HS-27A (cell line): Measurements from ENCODE around the gene TGIF2.
"Not testable (repeated sequence)": the region's sequence is repeated elsewhere in the genome, so short reads cannot be mapped to it uniquely, and the experiment has no call there.

Source experiments
- DNase-seq: peaks from one replicate; pipeline ENCODE4 v3.0.0-alpha.2; 2012; ENCODE audit warnings: low read depth, missing footprints

Gene TGIF2

DNA sequence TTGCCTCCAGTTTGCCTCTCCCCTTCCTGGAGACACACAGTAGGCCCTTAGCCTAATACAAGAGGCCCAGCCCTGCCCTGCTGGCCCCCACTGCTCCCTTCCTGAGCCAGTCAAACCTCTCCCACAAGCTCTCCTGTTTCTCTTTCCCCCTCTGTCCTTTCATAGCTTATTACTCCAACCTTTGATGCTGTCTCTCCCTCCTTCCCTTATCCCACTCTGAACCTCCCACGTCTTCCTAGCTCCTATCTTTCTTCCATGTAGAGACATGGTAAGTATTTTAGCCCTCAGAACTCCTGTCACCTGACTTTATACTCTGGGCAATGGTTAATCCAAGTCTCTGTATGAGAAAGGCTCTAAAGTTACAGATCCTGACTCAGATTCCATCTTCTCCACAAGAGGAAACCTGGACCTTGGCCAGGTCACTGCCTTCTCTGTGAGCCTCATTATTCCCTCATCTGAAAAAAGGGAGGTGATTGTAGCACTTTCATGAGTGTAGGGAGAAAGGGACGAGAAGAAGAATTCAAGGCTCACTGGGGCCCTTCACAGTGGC lies 6.7 kb downstream of the TGIF2 start:
- DNase-seq: no peak

DNA sequence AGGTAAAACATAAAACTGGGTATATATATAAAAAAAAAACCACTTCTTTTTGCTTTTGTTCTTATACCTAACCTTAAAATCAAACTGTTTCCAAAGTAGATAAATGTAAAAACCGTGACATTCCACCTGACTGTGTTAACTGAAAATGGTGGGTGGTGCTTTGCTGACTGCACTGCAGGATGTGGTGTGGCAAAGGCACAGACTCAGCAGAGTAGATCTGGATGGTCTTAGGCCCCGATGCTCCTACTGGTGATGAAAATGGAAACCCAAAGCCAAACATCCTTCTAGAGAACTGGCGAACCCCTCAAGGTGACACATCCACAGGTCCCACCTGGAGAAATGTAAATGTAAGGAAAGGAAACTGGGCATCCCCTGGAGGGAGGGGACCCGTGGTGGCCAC lies 8.9 kb downstream of the TGIF2 start:
- DNase-seq: no peak

- no peak for DNase-seq
Observed at GRCh38 chr20:36582821-36583220, 9.4 kb downstream of the TGIF2 start.

GRCh38 chr20:36584018-36584481 lies 10.7 kb downstream of the TGIF2 start:
- no peak for DNase-seq

GRCh38 chr20:36585410-36586125 lies 12.2 kb downstream of the TGIF2 start:
- DNase-seq: no peak

DNA sequence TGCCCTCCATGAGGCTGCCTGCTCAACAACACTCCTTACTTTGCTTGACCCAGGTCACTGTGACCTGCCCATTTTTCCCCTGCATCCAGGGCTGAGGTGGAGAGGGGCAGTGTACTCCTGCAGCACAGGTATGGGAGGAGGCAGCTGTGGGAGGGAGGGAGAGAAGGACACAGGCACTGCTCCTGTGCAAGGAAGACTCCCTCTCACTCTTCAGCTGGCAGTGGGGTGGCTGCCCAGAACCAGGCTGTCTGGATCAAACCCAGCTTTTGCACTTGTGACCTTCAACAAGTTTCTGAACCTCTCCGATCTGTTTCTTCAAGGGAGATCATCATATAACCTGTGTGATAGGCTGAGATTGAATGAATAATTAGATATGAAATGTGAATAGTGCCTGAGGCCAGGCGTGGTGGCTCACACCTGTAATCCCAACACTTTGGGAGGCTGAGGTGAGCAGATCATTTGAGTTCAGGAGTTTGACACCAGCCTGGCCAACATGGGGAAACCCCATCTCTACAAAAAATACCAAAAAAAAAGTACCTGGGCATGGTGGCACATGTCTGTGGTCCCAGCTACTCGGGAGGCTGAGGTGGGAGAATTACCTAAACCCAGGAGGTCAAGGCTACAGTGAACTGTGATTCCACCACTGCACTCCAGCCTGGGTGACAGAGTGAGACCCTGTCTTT lies 14.1 kb downstream of the TGIF2 start:
- DNase-seq: no peak

DNA sequence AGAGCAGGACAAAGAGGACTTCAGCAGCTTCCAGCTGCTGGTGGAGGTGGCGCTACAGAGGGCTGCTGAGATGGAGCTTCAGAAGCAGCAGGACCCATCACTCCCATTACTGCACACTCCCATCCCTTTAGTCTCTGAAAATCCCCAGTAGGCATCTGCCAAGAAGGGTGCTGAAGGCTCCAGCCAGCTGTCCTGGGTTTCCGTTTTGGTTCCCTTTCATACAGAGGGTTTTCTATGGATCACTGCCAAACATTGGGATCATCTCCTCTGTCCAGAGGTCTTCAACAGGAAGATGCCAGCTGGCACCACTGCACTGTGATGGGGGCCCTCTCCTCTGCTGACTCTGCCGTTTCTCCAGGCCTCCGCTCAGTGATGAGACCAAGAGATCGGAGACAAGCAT lies 17.9 kb downstream of the TGIF2 start:
- DNase-seq: no peak

DNA sequence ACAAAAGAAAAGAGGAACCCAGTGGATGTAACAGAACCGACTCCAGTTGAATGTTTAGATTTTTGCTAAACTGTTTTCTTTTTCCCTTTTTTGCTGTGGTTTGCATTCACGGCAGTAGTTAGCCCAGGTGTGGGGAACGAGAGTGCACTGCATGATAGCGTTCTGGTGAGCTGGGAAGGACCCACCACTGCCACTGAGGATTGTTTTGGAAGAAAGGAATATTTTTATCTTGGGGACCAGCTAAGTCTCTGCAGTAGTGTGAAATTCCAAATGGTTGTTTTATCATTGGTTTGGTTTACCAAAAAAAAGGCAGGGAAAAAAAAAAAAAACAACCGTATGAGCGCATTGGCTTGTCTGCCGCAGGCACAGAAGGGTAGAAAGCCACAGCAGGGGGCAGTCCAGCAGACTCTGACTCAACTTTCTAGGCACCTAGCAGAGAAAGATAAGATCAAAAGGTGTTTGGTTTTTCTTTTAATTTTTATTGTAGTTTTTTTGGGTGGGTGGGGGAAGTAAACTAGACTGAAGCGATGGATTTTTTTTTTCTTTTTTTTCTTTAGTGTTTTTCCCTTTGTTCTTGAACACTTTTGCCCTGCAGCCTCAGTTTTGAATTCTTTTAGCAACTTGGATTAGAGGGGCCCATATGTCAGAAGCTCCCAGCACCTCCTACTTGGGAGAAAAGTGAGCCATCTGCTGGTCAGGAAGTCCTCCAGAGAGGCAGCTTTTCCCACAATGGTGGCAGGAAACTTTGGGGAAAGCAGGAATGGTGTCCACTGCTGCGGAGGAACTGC lies 18.7 kb downstream of the TGIF2 start:
- no peak for DNase-seq

DNA sequence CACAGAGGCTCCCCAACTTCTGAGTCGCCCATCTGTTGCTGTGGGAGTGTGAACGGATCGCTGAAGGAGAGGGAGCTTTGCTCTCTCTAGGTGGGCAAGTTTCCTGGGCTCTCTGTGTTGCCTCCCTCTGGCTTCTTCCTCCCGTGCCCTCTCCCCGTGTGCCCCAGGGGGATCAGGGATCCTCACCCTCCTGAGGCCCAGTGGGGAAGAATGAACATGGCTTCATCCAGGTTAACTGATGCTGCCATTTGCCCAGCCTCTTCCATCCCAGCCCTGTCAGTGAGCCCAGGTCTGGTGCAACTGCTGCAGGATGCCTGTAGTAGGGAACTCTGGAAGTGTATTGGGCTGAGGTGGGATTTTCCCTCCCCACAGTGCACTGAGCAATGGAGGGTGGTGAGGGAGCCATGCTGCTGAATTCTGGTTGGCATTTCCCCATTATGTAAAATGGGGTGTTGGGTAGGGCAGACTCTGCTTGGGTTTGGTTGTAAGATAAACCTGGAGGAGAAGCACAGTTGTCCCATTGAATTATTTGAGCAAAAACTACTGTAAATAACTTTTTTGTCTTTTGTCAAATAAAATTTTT lies 20.0 kb downstream of the TGIF2 start:
- no peak for DNase-seq

- DNase-seq: no peak
Observed at GRCh38 chr20:36599912-36600345, 26.5 kb downstream of the TGIF2 start.

- DNase-seq: no peak
Observed at GRCh38 chr20:36601540-36601939, 28.1 kb downstream of the TGIF2 start.

- DNase-seq: no peak
Observed at GRCh38 chr20:36604952-36605398, 31.6 kb downstream of the TGIF2 start.

DNA sequence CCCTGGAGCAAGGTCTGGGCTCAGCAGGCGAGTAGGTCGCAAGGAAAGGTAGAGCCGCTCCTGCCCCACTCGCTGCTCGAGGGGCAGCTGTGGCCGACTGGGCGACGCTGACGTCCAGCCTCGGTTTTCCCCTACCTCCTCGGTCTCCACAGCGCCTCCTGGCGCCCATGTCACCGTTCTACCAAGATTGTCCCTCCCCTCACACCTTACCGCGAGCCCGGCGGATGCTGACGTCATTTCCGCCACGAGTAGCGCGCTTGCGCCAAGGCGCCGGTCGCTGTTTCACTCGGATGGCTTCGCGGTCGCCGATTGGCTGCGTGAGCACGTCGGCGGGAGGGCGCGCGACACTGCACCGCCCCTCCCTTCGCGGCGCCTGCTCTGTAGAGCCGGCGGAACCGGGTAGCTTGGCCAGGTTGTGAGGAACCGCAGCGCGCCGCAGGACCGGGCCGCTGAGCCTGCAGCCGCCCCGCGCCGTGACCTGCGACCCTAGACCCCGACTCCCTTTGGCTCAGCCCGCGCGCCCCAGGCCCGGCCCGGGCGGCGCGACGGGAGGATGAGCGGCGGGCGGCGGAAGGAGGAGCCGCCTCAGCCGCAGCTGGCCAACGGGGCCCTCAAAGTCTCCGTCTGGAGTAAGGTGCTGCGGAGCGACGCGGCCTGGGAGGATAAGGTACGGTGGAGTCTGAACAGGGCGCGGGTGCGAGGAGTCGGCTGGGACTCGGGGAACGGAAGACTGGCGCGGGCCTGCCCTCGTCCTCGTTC lies 32.2 kb downstream of the TGIF2 start, which contains the start of gene RAB5IF:
Gene RAB5IF, plus strand, starts transcription at position 381 of the 759 bp plus-strand sequence. Its CDS starts 173 bp downstream, at position 554.
- DNase-seq: peak; percentile 98

DNA sequence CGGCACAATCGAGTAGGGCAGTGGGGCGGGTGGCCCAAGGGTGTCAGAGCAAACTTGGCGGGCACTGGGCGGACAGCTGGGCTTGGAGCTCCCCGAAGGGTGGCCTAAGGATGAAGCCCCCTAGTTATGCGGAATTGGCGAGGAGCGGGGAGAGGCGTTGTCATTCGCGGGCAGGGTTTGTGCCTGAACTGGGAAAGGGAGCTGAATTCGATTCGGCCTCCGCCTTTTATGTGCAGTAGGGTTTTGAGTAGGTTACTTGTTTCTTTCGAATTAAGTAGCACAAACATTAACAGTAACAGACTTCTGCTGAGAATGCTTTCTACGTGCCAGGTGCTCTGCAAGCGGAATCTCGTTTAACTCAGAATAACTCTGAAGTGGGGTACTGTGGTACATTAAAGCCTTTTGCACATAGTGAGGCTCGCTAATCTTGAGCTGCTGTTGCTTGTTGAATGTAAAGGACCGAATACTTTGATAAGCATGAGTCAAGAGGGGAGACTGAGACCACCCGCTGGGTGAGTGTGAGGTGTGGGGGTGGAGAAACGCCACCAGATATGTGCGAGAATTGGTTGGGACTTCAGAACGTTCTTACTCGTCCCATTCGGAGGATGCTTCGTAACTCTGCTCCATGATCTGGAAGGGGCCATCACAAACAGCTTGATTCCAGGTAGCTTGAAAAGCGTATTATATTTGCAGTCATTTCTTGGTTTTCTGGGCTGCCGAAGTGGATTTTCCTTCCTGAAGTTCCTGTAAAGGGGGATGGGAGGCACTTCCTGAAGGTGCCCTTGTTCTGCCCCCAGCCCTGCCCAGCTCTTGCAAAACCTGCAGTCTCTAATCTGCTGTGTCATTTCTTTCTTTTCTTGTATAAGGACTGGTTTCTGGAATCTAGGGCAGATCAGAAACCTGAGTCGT lies 33.0 kb downstream of the TGIF2 start:
- DNase-seq: no peak

DNA sequence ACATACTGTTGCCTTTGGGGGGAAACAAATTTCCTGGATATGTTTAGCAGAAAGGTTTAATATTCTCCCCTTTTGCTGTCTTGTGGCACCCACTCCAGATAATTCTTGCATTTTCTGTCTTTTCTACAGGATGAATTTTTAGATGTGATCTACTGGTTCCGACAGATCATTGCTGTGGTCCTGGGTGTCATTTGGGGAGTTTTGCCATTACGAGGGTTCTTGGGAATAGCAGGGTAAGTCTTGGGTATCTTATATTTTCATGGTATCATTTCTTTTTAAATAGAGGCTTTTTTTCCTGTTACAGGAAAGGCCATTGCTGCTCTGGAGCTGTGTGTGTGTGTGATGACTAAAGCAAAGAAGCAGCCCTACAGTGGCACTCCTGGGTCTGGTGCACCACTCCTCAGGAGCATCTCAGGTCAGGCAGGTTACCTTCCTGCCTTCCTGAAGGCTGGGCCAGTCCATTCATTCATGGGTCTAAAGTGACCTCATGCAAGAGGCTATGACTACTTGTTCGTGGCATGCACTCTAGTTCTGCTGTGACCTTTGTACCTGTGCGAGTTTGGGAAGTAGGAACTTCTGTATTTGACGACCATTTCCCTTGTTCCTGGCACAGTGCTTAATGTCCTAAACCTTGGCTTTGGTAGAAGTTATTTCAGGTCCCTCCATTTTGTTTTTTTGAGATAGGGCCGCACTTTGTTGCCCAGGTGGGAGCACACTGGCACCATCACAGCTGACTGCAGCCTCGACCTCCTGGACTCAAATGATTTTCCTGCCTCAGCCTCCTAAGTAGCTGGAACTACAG lies 34.4 kb downstream of the TGIF2 start:
- DNase-seq: no peak

DNA sequence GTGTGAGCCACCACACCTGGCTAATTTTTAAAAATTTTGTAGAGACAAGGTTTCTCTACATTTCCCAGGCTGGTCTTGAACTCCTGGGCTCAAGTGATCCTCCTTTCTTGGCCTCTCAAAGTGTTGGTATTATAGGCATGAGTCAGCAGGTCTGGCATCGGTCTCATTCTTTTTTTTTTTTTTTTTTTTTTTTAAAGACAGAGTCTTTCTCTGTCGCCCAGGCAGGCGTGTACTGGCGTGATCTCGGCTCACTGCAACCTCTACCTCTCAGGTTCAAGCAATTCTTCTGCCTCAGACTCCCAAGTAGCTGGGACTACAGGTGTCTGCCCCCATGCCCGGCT lies 35.0 kb downstream of the TGIF2 start:
- not testable (repeated sequence) for DNase-seq

GRCh38 chr20:36611625-36612024 lies 38.2 kb downstream of the TGIF2 start:
- DNase-seq: no peak

DNA sequence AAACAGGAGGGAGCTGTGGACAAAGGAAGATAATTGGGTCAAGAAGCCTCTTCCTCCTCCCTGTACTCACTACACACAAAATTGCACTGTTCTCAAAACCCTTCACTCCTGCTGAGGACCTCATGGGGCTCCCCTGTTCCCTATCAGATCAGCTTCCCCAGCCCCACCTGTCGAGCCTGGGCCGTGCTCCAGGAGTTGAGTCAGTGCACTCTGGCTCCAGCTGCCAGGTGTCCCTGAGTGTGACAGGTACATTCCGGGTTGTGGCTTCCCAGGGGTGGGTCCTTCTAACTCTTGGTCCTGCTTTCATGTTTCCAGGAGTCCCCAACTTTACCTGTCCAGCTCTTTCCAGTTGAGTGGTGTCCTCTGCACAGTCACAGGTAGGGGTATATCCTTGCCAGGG lies 40.6 kb downstream of the TGIF2 start:
- no peak for DNase-seq
